GM19193 (cell line): ENCODE data around the gene NUDT21.
A peak's percentile ranks its signal among the peaks of the same experiment; 100 is the strongest.

Source experiments
- POLR2A ChIP-seq: IDR thresholded peaks from 4 replicates; pipeline ENCODE4 v1.6.1; 2011; ENCODE audit not compliant: insufficient read depth, insufficient read length; ENCODE audit errors: extremely low read depth

The NUDT21 gene

DNA sequence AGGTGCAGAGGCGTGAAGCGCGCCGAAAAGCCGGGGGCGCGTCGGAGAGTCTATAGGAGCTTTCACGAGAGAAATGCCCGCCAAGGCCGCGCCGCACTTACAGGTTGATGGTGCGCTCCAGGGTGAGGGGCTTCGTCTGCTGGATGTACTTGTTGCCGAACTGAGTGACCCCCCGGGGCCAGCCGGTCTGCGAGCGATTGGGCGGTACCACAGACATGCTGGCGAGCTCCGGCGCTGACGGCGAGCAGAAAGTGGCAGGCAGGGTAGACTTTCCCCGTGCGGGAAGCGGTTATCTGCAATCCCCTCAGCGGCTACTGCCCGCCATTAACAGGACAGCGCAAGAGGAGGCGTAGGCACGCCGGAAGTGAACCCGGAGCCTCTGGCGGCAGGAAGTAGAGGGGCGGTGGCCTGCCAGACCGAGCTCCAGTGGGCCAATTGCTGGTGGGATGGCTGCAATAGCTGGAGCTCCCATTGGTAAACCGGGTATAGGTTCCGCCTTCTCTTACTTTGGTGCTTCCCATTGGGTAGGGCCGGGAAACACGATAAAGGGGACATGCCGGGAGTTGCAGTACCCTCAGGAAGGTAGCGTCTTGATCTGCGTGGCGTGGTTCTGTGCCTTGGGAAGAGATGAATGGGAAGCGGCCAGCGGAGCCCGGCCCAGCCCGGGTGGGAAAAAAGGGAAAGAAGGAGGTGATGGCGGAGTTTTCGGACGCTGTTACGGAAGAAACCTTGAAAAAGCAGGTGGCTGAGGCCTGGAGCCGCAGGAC lies at the start of gene NUDT21, which contains the start of gene OGFOD1:
Gene NUDT21 (minus strand): TSS at position 347 of the 767 bp plus-strand sequence. CDS start 130 bp downstream, at position 217.
Gene OGFOD1 (plus strand): TSS at position 569 of the 767 bp plus-strand sequence. CDS start 59 bp downstream, at position 628.
- peak; percentile 82 for TF ChIP-seq POLR2A

DNA sequence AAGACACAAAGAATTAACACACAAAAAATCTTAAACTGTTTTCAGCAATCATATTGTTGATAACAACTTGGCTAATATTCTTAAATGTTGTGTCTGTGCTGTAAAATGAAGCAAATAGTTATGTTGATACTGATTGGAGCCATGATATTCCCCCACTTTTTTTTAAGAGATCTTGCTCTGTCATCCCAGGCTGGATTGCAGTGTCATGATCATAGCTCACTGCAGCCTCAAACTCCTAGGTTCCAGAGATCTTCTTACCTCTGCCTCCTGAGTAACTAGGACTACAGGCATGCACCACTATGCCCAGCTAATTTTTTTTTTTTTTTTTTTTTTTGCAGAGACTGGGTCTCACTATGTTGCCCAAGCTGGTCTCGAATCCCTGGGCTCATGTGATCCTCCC lies 42.7 kb upstream of the NUDT21 start:
- TF ChIP-seq POLR2A: no peak

DNA sequence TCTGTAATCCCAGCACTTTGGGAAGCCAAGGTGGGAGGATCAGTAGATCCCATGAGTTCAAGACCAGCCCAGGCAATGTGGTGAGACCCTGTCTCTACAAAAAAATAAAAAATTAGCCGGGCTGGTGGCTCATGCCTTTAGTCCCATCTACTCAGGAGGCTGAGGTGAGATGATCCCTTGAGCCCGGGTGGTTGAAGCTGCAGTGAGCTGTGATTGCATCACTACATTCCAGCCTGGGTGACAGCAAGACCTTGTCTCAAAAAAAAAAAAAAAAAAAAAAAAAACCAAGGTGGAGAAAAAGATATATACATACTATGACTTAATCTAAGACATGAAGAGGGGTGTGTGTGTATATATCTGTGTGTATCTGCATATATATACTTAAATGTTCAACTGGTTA lies 42.0 kb upstream of the NUDT21 start:
- no peak for TF ChIP-seq POLR2A

DNA sequence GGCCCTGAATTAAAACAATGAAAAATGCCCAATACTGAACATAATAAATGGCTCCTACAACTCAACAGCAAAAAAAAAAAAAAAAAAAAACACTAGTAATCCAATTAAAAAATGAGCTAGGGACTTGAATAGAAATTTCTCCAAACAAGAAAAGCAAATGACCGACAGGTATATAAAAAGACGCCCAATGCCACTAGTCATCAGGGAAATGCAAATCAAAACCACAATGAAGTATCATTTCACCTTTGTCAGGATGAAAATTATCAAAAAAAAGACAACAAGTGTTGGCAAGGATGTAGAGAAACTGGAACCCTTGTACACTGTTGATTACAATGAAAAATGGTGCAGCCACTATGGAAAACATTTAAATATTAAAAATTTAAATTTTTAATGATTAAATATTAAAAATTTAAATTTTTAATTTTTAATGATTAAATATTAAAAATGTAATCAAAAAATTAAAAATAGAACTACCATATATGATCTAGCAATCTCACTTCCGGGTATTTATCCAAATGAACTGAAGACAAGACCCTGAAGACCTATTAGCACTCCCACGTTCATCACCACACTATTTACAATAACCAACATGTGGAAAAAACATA lies 40.6 kb upstream of the NUDT21 start:
- no peak for TF ChIP-seq POLR2A

DNA sequence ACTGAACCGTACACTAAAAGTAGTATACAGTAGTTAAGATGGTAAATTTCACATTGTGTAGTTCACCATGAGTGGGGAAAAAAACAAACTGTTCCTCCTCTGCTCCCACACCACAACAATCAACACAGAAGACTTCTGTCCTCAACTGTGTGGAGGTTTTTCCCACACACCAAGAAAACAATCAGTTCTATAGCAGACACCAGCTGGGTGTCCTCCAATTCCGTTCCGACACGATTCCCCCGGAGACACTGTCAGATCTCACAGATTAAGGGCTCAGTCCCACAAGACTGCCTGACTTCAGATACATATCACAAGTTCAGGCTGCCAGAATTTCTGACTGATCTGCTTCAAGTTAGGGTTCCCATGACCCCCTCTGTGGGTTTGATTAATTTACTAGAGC lies 36.9 kb upstream of the NUDT21 start:
- no peak for TF ChIP-seq POLR2A

DNA sequence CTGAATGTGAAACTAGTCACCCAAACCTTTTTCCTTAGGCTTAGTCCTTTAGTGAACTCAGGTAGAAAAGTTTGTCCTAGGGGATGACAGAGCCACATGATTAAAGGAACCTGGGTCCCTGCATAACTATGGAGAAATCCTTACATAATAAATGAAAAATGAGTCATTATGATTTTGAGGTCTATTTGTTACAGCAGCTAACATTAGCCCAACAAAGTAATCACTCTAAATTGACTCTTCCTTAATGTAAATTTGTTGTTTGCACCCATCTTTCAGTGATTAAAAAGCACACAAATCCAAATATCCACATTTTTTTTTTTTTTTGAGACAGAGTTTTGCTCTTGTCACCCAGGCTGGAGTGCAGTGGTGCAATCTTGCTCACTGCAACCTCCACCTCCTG lies 32.3 kb upstream of the NUDT21 start:
- TF ChIP-seq POLR2A: no peak

DNA sequence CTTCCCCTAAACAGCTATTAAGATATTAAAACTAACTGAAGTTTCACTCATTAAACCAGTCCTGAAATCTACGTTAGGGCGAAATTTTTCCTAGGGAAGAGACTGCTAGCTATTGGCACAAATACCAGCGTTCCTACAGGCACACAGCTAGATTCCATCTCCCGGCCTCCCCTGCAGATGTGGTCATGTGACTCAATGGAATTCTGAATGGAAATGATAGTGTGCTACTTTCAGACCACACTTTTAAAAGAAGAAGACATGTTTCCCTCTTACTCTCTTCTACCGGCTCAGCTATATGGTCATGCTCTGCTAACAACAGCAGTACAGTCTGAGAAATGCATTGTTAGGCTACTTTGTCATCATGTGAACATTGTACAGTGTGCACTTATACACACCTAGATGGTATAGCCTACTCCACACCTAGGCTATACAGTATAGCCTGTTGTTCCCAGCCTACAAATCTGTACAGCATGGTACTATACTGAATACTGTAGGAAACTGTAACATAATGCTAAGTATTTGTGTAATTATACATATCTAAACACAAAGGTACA lies 31.6 kb upstream of the NUDT21 start:
- no peak for TF ChIP-seq POLR2A

DNA sequence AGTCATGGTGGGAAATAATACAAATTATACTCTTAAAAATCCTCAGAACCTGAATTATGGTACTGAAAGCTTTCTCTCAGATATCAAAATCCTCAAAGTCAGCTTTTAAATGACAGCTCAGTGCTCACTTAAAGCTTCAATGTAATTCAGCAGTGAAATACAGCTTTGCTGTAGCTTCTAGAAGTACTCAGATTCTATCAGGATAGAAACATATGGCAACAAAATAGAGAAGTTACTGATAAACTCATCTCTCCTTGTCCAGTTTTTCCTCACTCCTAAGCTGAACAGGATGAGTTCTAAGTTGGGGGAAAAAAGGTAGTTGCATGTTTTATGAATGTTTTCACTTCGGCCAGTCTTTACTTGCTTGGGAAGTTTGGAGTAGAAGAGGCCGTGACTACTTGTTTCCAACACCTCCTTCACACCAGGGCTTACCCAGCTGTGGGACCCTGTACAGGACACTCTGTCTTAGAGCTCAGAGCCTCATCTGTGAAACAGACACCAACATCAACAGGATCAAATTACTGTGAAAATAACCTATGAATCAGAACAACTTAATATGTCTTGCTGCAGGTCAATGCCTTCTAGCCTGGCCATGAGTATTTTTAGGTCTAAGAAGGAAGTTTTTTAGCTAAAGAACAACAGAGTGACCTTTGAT lies 30.5 kb upstream of the NUDT21 start:
- TF ChIP-seq POLR2A: no peak

DNA sequence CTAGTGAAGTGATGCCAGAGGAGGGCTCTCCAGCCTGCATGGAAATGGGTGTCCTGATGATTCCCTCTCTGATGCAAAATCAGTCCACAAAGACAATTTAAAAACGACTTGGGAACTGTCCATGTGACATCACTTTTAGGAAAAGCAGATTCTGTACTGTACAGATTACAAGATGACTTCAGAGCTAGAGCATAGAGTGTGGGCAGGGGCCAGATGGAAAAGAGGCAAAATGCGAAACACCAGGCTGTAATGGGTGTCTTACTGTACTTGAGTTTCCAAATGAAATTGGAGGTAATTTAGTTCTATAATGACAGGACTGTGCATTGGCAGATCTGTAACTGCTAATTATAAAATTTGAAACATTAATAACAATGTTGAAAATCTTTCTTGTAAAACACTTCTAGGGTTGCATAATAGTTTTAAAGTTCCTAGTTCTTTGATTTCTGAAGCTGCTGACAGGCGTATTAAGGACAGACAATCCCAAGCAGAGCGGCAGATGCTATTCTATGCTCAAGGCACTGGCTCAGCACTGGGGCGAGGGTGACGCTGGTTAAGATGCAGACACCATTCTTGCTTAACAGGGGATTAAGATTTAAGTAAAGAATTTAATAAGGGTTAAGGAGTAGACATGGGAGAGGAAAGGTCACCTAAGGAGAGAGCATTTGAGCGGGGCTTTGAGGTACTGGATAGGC lies 29.8 kb upstream of the NUDT21 start:
- TF ChIP-seq POLR2A: no peak

DNA sequence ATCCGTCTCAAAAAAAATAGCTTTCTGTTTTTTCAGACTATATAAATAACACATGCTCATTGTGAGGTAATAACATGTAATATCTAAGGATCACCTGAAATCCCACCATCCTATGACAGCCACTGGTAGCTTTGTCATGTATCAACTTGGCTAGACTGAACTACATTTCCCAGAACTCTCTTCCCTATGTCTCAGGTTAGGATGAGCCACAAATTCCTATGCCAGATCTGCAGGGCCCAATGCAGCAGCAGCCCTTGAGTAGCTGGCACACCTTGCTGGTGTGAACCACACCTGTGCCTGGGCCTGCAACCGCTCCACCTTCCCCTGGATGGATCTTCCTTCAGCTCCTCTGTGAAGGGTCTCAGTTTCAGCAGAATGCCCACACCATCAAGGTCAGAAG lies 28.3 kb upstream of the NUDT21 start:
- no peak for TF ChIP-seq POLR2A

DNA sequence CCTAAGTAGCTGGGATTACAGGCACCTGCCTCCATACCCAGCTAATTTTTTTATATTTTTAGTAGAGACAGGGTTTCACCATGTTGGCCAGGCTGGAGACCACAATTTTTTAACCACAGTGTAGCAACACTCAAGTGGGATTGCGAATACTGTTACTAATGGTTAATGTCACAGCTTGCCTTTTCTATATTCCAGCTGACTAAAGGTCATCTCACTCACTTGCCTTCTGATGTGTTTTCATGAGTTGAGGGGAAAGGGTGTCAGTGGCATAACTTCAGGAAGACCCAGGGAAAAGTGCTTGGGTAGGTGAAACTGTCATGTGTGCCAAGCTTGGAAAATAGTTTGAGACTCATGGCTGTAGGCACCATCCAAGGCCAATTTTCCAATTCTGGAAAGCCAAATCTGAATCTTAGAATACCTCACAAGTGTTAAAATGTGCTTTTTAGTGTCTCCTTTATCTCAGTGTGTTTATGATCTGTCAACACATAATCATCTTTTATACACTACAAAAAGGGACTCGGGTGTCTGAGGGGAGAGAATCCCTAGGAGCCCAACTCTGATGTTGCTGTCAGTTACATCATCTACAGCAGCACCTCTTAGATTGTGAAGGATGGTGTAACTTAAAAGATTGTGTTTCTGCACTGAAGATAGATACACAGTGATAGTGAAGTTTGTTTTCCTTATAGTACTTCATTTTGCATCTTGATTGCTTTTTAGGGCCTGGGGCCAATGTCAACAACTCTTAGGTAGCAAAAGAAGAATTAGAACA lies 27.3 kb upstream of the NUDT21 start:
- TF ChIP-seq POLR2A: no peak

DNA sequence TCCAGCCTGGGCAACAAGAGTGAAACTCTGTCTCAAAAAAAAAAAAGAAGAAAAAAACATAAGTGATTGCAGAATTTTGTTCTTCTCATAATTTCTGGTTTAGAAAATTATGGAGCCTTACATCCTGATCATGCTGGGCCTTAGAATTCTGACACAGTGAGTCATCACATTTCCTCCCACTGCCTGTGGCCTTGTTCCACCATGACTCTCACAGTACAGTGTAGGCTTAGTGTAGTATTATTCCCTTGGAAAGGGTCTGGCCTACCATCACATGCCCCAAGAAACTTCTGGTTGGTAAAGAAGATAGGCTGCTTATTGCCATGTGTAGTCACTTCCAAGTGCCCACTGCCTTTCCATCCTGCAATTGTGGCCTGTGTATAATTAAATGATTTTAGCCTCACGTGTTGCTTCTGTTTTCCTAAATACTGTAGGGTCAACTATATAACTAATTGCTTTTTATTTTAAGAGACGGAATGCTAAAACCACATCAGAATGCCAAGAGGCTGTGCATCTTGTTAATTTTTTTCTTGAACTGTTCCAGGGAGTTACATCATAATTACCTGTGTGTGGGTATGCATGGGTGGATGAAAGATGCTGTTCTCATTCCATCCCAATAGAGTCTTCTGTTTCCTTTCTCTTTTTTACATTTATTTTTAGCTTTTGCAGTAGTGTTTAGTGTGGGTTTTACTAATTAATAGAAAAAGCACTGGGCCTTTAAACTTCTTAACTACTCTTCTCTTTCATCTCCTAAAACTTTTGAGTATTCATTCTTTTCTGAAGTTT lies 26.2 kb upstream of the NUDT21 start:
- no peak for TF ChIP-seq POLR2A

DNA sequence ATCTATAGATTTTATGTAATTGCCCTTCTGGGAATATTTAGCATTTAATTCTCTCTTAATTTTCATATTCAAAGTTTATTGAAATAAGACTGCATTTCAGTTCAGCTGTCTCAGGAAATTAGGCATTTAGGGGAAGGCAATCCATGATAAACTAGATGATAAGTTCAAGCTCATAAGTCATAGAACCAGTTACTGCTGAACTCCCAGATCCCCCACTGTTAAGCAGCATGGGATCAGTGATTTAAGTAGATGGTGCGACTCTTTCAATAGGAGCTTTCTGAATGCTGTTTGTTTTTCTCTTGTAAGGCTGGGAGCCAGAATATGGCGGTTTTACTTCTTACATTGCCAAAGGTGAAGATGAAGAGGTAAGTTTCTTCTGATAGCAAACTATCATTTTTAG lies 24.1 kb upstream of the NUDT21 start:
- no peak for TF ChIP-seq POLR2A
